HEK293T (cell line): ENCODE data around the gene MYL6B.

Source experiments
- ARNT ChIP-seq: fragments of 450-650 bp; IDR thresholded peaks from 2 replicates; pipeline ENCODE4 v1.6.1; 2017; ENCODE audit warnings: mild to moderate bottlenecking
- BHLHE40 ChIP-seq: fragments of 450-650 bp; IDR thresholded peaks from 2 replicates; pipeline ENCODE4 v1.6.1; 2016; ENCODE audit warnings: mild to moderate bottlenecking, moderate library complexity, borderline replicate concordance
- ELF4 ChIP-seq: fragments of 450-650 bp; IDR thresholded peaks from 2 replicates; pipeline ENCODE4 v1.6.1; 2017; ENCODE audit warnings: antibody characterized with exemption
- FOXA1 ChIP-seq: fragments of 450-650 bp; IDR thresholded peaks from 2 replicates; pipeline ENCODE4 v1.6.1; 2016; ENCODE audit warnings: mild to moderate bottlenecking
- FOXM1 ChIP-seq: fragments of 450-650 bp; IDR thresholded peaks from 2 replicates; pipeline ENCODE4 v1.6.1; 2017; ENCODE audit warnings: mild to moderate bottlenecking, borderline replicate concordance
- L3MBTL2 ChIP-seq: fragments of 450-650 bp; conservative IDR thresholded peaks from 2 replicates; pipeline ENCODE4 v1.6.1; 2016; ENCODE audit warnings: mild to moderate bottlenecking
- LEF1 ChIP-seq: fragments of 450-650 bp; IDR thresholded peaks from 2 replicates; pipeline ENCODE4 v1.6.1; 2017; ENCODE audit warnings: mild to moderate bottlenecking, borderline replicate concordance
- NFRKB ChIP-seq: fragments of 450-650 bp; IDR thresholded peaks from 2 replicates; pipeline ENCODE4 v1.6.1; 2016; ENCODE audit warnings: mild to moderate bottlenecking, moderate library complexity
- SP1 ChIP-seq: fragments of 450-650 bp; IDR thresholded peaks from 2 replicates; pipeline ENCODE4 v1.6.1; 2017
- SUZ12 ChIP-seq: fragments of 450-650 bp; IDR thresholded peaks from 2 replicates; pipeline ENCODE4 v1.6.1; 2016; ENCODE audit warnings: mild to moderate bottlenecking
- TARDBP ChIP-seq: fragments of 450-650 bp; IDR thresholded peaks from 2 replicates; pipeline ENCODE4 v1.6.1; 2016
- ZNF384 ChIP-seq: fragments of 450-650 bp; IDR thresholded peaks from 2 replicates; pipeline ENCODE4 v1.6.1; 2016
- TF ChIP-seq, protein P1 (sequence below): fragments of 450-650 bp; IDR thresholded peaks from 2 replicates; pipeline ENCODE4 v1.6.1; 2016

DNA sequence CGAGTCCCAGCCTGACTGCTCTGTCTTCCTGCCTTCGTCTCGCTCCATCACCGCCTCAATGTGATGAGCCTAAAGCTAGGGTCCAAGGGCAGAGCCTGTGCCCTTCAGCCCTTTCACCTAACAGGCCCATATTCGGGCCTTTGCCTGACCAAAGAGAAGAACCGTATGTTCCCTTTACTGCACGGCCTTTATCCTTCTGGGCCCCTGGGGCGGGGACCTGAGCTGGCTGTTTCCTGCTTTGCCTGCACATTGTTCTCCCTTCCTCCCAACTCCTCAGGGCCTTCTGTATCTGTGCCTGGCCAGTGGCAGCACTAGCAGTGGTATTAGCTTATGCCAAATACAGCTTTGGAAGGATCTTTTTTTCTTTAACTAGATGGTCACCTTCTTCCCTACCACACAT, 8.5 kb upstream of the MYL6B start:
- TF ChIP-seq SP1 (no peak), BHLHE40 (no peak), ARNT (no peak), FOXA1 (no peak), TARDBP (no peak), NFRKB (no peak), FOXM1 (no peak), L3MBTL2 (no peak), SUZ12 (no peak), ZNF384 (no peak), ELF4 (no peak), LEF1 (no peak)
- TF ChIP-seq, protein P1, sequence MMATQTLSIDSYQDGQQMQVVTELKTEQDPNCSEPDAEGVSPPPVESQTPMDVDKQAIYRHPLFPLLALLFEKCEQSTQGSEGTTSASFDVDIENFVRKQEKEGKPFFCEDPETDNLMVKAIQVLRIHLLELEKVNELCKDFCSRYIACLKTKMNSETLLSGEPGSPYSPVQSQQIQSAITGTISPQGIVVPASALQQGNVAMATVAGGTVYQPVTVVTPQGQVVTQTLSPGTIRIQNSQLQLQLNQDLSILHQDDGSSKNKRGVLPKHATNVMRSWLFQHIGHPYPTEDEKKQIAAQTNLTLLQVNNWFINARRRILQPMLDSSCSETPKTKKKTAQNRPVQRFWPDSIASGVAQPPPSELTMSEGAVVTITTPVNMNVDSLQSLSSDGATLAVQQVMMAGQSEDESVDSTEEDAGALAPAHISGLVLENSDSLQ = no peak
